Measurements from ENCODE around the gene CD226.

DNA sequence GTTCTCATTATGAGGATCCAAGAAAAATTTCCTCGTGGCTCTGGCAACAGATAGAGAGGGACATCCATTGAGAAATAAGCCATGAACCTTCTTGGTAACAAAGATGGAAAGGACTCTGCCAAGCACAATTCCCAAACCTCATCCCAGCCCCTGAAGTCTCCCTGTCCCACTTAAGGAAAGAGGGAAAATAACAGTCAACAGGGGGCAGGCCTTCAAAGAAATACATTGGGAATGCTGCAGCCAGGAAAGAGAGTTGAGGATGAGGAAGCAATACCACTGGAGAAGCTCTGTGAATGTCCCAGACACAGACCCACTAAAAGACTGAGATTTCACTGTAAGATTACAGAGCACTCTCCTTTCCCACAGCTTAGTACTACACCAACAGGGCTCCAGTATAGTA lies 93.2 kb downstream of the CD226 start:
- TF ChIP-seq, protein P1, sequence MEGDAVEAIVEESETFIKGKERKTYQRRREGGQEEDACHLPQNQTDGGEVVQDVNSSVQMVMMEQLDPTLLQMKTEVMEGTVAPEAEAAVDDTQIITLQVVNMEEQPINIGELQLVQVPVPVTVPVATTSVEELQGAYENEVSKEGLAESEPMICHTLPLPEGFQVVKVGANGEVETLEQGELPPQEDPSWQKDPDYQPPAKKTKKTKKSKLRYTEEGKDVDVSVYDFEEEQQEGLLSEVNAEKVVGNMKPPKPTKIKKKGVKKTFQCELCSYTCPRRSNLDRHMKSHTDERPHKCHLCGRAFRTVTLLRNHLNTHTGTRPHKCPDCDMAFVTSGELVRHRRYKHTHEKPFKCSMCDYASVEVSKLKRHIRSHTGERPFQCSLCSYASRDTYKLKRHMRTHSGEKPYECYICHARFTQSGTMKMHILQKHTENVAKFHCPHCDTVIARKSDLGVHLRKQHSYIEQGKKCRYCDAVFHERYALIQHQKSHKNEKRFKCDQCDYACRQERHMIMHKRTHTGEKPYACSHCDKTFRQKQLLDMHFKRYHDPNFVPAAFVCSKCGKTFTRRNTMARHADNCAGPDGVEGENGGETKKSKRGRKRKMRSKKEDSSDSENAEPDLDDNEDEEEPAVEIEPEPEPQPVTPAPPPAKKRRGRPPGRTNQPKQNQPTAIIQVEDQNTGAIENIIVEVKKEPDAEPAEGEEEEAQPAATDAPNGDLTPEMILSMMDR (IDR thresholded peaks at IDR 0.05; ENCODE audit: insufficient read depth, low read length, poor library complexity, severe bottlenecking): no peak
- no peak for TF ChIP-seq EZH2phosphoT487 (conservative IDR thresholded peaks at IDR 0.05; ENCODE audit: low read length)

Measured in SU-DHL-6 (cell line).